IPS DF 4.7 (cell line): ENCODE results near the gene HK3.

ENCODE experiments used
- DNase-seq: peaks from one replicate; pipeline ENCODE4 v3.0.0-alpha.2; 2013; ENCODE audit warnings: low spot score; ENCODE audit errors: extremely low read depth

Gene HK3

GRCh38 chr5:176870110-176870591 is 29.0 kb downstream of the HK3 start:
- DNase-seq: peak; percentile 28

- DNase-seq: no peak
Measured at GRCh38 chr5:176869501-176870109, 29.5 kb downstream of the HK3 start.

- no peak for DNase-seq
Measured at GRCh38 chr5:176868731-176869130, 30.4 kb downstream of the HK3 start.

GRCh38 chr5:176868126-176868525 is 31.0 kb downstream of the HK3 start:
- no peak for DNase-seq

- no peak for DNase-seq
Measured at GRCh38 chr5:176866707-176867310, 32.3 kb downstream of the HK3 start.

GRCh38 chr5:176865964-176866363 is 33.2 kb downstream of the HK3 start:
- DNase-seq: no peak

GRCh38 chr5:176864755-176865154 is 34.4 kb downstream of the HK3 start:
- DNase-seq: no peak

- no peak for DNase-seq
Measured at GRCh38 chr5:176863765-176864098, 35.4 kb downstream of the HK3 start.

- DNase-seq: no peak
Measured at GRCh38 chr5:176863041-176863764, 35.9 kb downstream of the HK3 start.

GRCh38 chr5:176862330-176862995 is 36.7 kb downstream of the HK3 start:
- no peak for DNase-seq

- no peak for DNase-seq
Measured at GRCh38 chr5:176861276-176861675, 37.9 kb downstream of the HK3 start.

- DNase-seq: no peak
Measured at GRCh38 chr5:176860381-176860780, 38.8 kb downstream of the HK3 start.

- DNase-seq: no peak
Measured at GRCh38 chr5:176859916-176860315, 39.2 kb downstream of the HK3 start.

GRCh38 chr5:176857894-176858273 is 41.3 kb downstream of the HK3 start:
- DNase-seq: no peak

GRCh38 chr5:176857216-176857893 is 41.8 kb downstream of the HK3 start:
- no peak for DNase-seq

GRCh38 chr5:176856746-176857145 is 42.4 kb downstream of the HK3 start:
- no peak for DNase-seq

GRCh38 chr5:176855598-176855997 is 43.5 kb downstream of the HK3 start:
- DNase-seq: no peak

GRCh38 chr5:176854164-176854563 is 45.0 kb downstream of the HK3 start:
- DNase-seq: no peak

GRCh38 chr5:176853151-176853778 is 45.9 kb downstream of the HK3 start:
- no peak for DNase-seq

GRCh38 chr5:176851871-176852658 is 47.1 kb downstream of the HK3 start:
- no peak for DNase-seq
